Measurements from ENCODE around the gene ZNF138. TPM values are rescaled to one million over a fixed set of nuclear protein-coding genes. Genes with fewer than 3 reads are reported as not detected.

ZNF138 gene
- polyA plus RNA-seq, 1 experiment: 4.2 TPM

DNA sequence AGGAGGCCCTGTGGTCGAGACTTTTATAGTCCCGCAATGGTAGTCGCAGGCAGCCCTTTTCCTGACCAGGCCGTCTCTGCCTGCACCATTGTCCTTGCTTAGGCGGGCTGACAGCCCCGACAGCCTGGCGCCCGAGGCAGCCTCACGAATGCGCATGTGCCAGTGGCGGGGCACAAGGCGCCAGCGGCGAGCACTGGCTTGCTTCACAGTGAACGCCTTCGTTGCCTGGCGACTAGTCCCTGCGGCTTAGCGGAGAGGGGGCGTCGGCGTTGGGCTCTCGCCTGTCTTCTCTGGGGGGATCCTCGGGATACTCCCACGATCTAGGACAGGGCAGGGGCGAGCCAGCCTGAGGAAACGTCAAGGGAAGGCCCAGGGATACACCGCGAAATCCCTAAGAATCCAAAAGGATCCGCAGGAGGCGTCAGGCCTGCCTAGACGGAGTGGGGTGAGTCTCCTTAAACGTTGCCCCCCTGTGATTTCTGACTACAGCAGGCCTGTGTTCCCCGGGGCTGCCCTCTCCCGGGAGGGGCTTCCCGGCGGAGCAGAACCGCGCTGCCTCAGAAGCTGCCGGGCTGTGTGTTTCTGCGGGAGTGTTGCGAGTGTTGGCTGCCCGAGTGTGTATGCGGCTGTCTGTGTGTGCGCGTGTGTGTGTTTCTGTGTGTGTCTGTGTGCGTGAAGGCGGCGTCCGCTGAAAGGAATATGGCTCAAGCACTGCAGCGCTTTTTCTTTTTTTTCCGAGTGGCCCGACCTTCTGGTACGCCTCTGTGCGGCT, 88.3 kb downstream of the ZNF138 start:
- CTCF ChIA-PET: no interaction called here
- no peak for TF ChIP-seq CTCF (IDR thresholded peaks at IDR 0.05; ENCODE audit: low read depth, low read length)
- no peak for DNase-seq (ENCODE audit: low read depth, low spot score)
- H3K27ac ChIP-seq (ENCODE audit: low read depth, low read length): no peak overlapping the region
- H3K4me3 ChIP-seq (ENCODE audit: low read depth, low read length): peak overlapping the region; percentile 25
- peaks cover 67% of the 10 kb centered on the region for H3K9me3 ChIP-seq (ENCODE audit: control insufficient read depth, insufficient read depth, low read length)
- POLR2A ChIA-PET: no interaction called here
- H3K27me3 ChIP-seq (ENCODE audit: control insufficient read depth, insufficient read depth, low read length): peaks cover 7% of the 10 kb centered on the region

Other genes with a start within 250 kb of the ZNF138 start
- gene ZNF680, start 231.4 kb upstream of the ZNF138 start, polyA plus RNA-seq (2011; rRNA removed): 1.8 and 2.9 TPM in 2 replicates
- gene ZNF107, start 128.3 kb upstream of the ZNF138 start, polyA plus RNA-seq (2011; rRNA removed): 2.3 and 3.2 TPM in 2 replicates
- 2.2 and 2.9 TPM in 2 replicates for gene ZNF273, start 108.8 kb downstream of the ZNF138 start, polyA plus RNA-seq (2011; rRNA removed)
- 9.4 and 12.9 TPM in 2 replicates for gene ZNF117, start 196.6 kb downstream of the ZNF138 start, polyA plus RNA-seq (2011; rRNA removed)
- 16.3 and 19.3 TPM in 2 replicates for gene ERV3-1, start 212.3 kb downstream of the ZNF138 start, polyA plus RNA-seq (2011; rRNA removed)

All from AG04450 (cell line).